CD4-positive, alpha-beta T cell (primary cell): ENCODE measurements around the gene PHF3. TPM values are rescaled to one million over a fixed set of nuclear protein-coding genes. Genes with fewer than 3 reads are reported as not detected.

Source experiments
- ATAC-seq: fragments of 200-7000 bp; cut with Tn5 transposase; one replicate; pipeline ENCODE4 v1.10.0; 2022; ENCODE audit warnings: mild to moderate bottlenecking; ENCODE audit not compliant: poor library complexity
- CTCF ChIA-PET: fragments of 350-600 bp; sonication (Branson Sonifier 250); formaldehyde crosslinking; loops from one replicate; lab custom pipeline; 2021; ENCODE audit warnings: antibody characterized with exemption, inconsistent platforms; lab: Charles Lee
- POLR2A ChIA-PET: fragments of 350-600 bp; sonication (Branson Sonifier 250); formaldehyde crosslinking; loops from one replicate; lab custom pipeline; 2021; ENCODE audit warnings: antibody characterized with exemption, inconsistent platforms; lab: Charles Lee
- DNase-seq, 14 experiments: peaks; one replicate each; pipeline ENCODE4 v3.0.0-alpha.2; 2013 to 2020; ENCODE audit warnings: mixed read lengths in 2 of 14
- H3K27ac ChIP-seq, 2 donors: one replicate each; pipeline versions ENCODE4 v1.5.1 to v1.7.0; 2013; ENCODE audit warnings: low read length in 2 of 2, low read depth in 1 of 2, mild to moderate bottlenecking in 1 of 2
- H3K27me3 ChIP-seq, 2 experiments: 1 replicate in 1 of 2; 2 replicates in 1 of 2; pipeline versions ENCODE4 v1.6.1 to v1.7.0; 2013; ENCODE audit warnings: low read length in 2 of 2, control low read depth in 1 of 2, mild to moderate bottlenecking in 1 of 2, moderate library complexity in 1 of 2; ENCODE audit not compliant: insufficient read depth in 2 of 2, control insufficient read depth in 1 of 2
- H3K36me3 ChIP-seq: one replicate; pipeline ENCODE4 v1.6.1; 2013; ENCODE audit warnings: low read length, control low read depth; ENCODE audit not compliant: insufficient read depth
- H3K4me1 ChIP-seq: one replicate; pipeline ENCODE4 v1.6.1; 2013; ENCODE audit warnings: low read length, control low read depth; ENCODE audit not compliant: insufficient read depth
- H3K4me3 ChIP-seq: one replicate; pipeline ENCODE4 v1.5.1; 2013; ENCODE audit warnings: mild to moderate bottlenecking, low read length, moderate library complexity
- H3K9me3 ChIP-seq, 2 experiments: 1 replicate in 1 of 2; 2 replicates in 1 of 2; pipeline versions ENCODE4 v1.6.1 to v1.7.0; 2013; ENCODE audit warnings: low read length in 2 of 2, mild to moderate bottlenecking in 2 of 2, control low read depth in 1 of 2, moderate library complexity in 1 of 2; ENCODE audit not compliant: control insufficient read depth in 1 of 2, insufficient read depth in 1 of 2
- H3K27ac Mint-ChIP-seq: one replicate; pipeline ENCODE4 v1.8.0; 2020; ENCODE audit warnings: mixed read lengths
- H3K27me3 Mint-ChIP-seq: one replicate; pipeline ENCODE4 v1.8.0; 2021; ENCODE audit warnings: mixed read lengths
- H3K36me3 Mint-ChIP-seq: one replicate; pipeline ENCODE4 v1.8.0; 2021; ENCODE audit warnings: low read depth, mixed read lengths
- H3K4me1 Mint-ChIP-seq: one replicate; pipeline ENCODE4 v1.8.0; 2021; ENCODE audit warnings: low read depth, mixed read lengths
- H3K4me3 Mint-ChIP-seq: one replicate; pipeline ENCODE4 v1.8.0; 2020; ENCODE audit warnings: mild to moderate bottlenecking, mixed read lengths
- H3K9me3 Mint-ChIP-seq: one replicate; pipeline ENCODE4 v1.8.0; 2020; ENCODE audit warnings: mixed read lengths
- CTCF ChIP-seq: fragments of 200-600 bp; IDR thresholded peaks from one replicate; pipeline ENCODE4 v1.8.0; 2022; ENCODE audit warnings: antibody characterized with exemption, mild to moderate bottlenecking
- intact Hi-C, 2 experiments: fragments of 100-400 bp; cut with DNase I in 1 of 2; cut with micrococcal nuclease in 1 of 2; formaldehyde crosslinking; loops; one replicate each; pipeline versions ENCODE4 v1.15.1 to v1.9.0; 2023 to 2025; cut with DNase I, micrococcal nuclease
- total RNA-seq, 174 experiments: library from RNA in 2 of 174; stranded (reverse) in 2 of 174; gene quantifications; one replicate each; pipeline ENCODE4 v1.2.3 and lab custom pipeline; 2021 to 2026

Gene PHF3
- total RNA-seq, 2 experiments from 2014 or later = 125 to 136 TPM

- H3K36me3 ChIP-seq = no peaks in the 10 kb centered on the region
- Mint-ChIP-seq H3K27me3 (no peaks in the 10 kb centered on the region), H3K4me3 (no peak overlapping the region), H3K27ac (no peak overlapping the region), H3K4me1 (no peaks in the 10 kb centered on the region), H3K9me3 (peaks cover 6% of the 10 kb centered on the region), H3K36me3 (peaks cover 25% of the 10 kb centered on the region)
- DNase-seq (no peak), ATAC-seq (no peak)
- intact Hi-C loops = loop anchor here in 1 of 2 experiments (5.0 to 10.0 kb wide), 2 partner anchors 255 to 407 kb away; no protein-coding TSS in a partner anchor
- no peak overlapping the region for H3K4me3 ChIP-seq
- POLR2A ChIA-PET = no interaction called here
- TF ChIP-seq CTCF = no peak
- H3K27ac ChIP-seq = no peak overlapping the region
- CTCF ChIA-PET = interaction anchor here (1.0 kb wide), 1 partner anchor 161 kb away, joined by 3 read pairs; no protein-coding TSS in a partner anchor
- H3K27me3 ChIP-seq = no peaks in the 10 kb centered on the region
- H3K9me3 ChIP-seq = no peaks in the 10 kb centered on the region
- H3K4me1 ChIP-seq = no peaks in the 10 kb centered on the region
Measured at GRCh38 chr6:63759605-63760105, 124.1 kb downstream of the PHF3 start.

- H3K27me3 ChIP-seq = no peaks in the 10 kb centered on the region
- H3K4me1 ChIP-seq = no peaks in the 10 kb centered on the region
- ChIA-PET POLR2A (no interaction called here), CTCF (interaction anchor here (1.0 kb wide), 1 partner anchor 162 kb away, joined by 3 read pairs; no protein-coding TSS in a partner anchor)
- TF ChIP-seq CTCF = no peak
- no peak overlapping the region for H3K4me3 ChIP-seq
- H3K36me3 ChIP-seq = no peaks in the 10 kb centered on the region
- peaks cover 21% of the 10 kb centered on the region for H3K36me3 Mint-ChIP-seq
- ATAC-seq = no peak
- H3K9me3 Mint-ChIP-seq = peaks cover 6% of the 10 kb centered on the region
- no peak overlapping the region for H3K27ac Mint-ChIP-seq
- H3K27ac ChIP-seq = no peak overlapping the region
- DNase-seq = no peak
- no peaks in the 10 kb centered on the region for H3K4me1 Mint-ChIP-seq
- intact Hi-C loops = loop anchor here in 1 of 2 experiments (5.0 to 10.0 kb wide), 2 partner anchors 255 to 408 kb away; no protein-coding TSS in a partner anchor
- no peaks in the 10 kb centered on the region for H3K9me3 ChIP-seq
- no peak overlapping the region for H3K4me3 Mint-ChIP-seq
- no peaks in the 10 kb centered on the region for H3K27me3 Mint-ChIP-seq
Measured at GRCh38 chr6:63760199-63760598, 124.6 kb downstream of the PHF3 start.

DNA sequence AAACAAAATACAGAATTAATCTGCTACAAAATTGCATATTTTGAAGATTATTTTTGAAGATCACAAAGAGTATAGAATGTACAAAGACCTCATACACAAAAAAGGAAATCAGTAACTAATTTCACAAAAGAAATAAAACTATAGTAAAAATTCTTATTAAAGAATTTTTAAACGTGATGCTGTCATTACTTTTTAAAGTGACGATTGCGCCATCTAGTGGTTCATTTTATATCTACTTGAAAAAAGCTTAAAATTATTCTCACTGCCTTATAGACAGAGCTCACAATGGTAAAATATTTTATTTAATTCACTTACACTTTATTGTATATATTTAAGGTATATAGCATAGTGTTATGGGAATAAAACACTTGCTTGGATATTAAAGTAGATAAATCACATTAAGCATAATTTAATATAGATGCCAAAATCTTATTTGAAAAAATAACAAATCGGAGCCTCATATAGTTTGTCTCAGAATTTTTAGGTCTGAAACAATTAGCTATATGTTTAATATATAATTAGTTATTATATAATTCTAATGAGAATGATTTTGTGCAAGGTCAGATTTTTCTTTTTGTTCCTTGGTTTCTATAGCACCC is 128.8 kb downstream of the PHF3 start:
- POLR2A ChIA-PET = interaction anchor here (0.6 to 1.2 kb wide), 3 partner anchors 129 to 191 kb away, joined by 3 to 17 read pairs (median 7); partner anchors contain the start of gene PHF3
- peak; percentile 77 for TF ChIP-seq CTCF
- intact Hi-C loops = loop anchor here (1.0 to 10.0 kb wide), 4 partner anchors 166 to 412 kb away; no protein-coding TSS in a partner anchor
- peaks cover 4% of the 10 kb centered on the region for H3K9me3 Mint-ChIP-seq
- no peaks in the 10 kb centered on the region for H3K36me3 Mint-ChIP-seq
- H3K27me3 ChIP-seq = no peaks in the 10 kb centered on the region
- ATAC-seq (no peak), DNase-seq (peak in 3 of 14 experiments; percentile 65 to 76 (median 70))
- H3K4me3 Mint-ChIP-seq = no peak overlapping the region
- no peaks in the 10 kb centered on the region for H3K36me3 ChIP-seq
- H3K27ac ChIP-seq = no peak overlapping the region
- H3K4me3 ChIP-seq = no peak overlapping the region
- CTCF ChIA-PET = interaction anchor here (0.7 to 2.0 kb wide), 5 partner anchors 8 to 166 kb away, joined by 3 to 31 read pairs (median 3); partner anchors contain the start of gene PHF3
- no peaks in the 10 kb centered on the region for H3K4me1 ChIP-seq
- H3K4me1 Mint-ChIP-seq = no peaks in the 10 kb centered on the region
- H3K9me3 ChIP-seq = no peaks in the 10 kb centered on the region
- H3K27ac Mint-ChIP-seq = no peak overlapping the region
- peaks cover 8% of the 10 kb centered on the region for H3K27me3 Mint-ChIP-seq

Other genes with a start within 250 kb of the PHF3 start
- 100 to 1,000 TPM; 254 to 258 TPM for gene PTP4A1, start 63.3 kb upstream of the PHF3 start, total RNA-seq